Loucy (cell line): ENCODE measurements around the gene CRYBA2.

ENCODE experiments used
- H2AFZ ChIP-seq: fragments of 200-600 bp; sonication (generic); 2 replicates; pipeline ENCODE4 v1.6.0; 2016; ENCODE audit warnings: antibody characterized with exemption, mild to moderate bottlenecking, low read length, moderate library complexity
- H3F3A ChIP-seq: fragments of 200-600 bp; 2 replicates; pipeline ENCODE4 v1.6.0; 2016; ENCODE audit warnings: antibody characterized with exemption, low read depth, mild to moderate bottlenecking
- H3K27me3 ChIP-seq: fragments of 200-600 bp; sonication (generic); 2 replicates; pipeline ENCODE4 v1.6.1; 2014; ENCODE audit warnings: low read length, mild to moderate bottlenecking; ENCODE audit not compliant: insufficient read depth, poor library complexity, severe bottlenecking
- H3K36me3 ChIP-seq: fragments of 200-600 bp; sonication (generic); 2 replicates; pipeline ENCODE4 v1.6.1; 2016; ENCODE audit warnings: low read length; ENCODE audit not compliant: insufficient read depth
- H3K4me1 ChIP-seq: fragments of 200-600 bp; sonication (generic); 2 replicates; pipeline ENCODE4 v1.5.1; 2014; ENCODE audit warnings: low read length, mild to moderate bottlenecking; ENCODE audit not compliant: insufficient read depth, poor library complexity, severe bottlenecking
- H3K4me2 ChIP-seq: fragments of 200-600 bp; sonication (generic); 2 replicates; pipeline ENCODE4 v1.6.0; 2014; ENCODE audit warnings: antibody characterized with exemption, low read length, low read depth, mild to moderate bottlenecking; ENCODE audit not compliant: poor library complexity, severe bottlenecking
- H3K4me3 ChIP-seq: fragments of 200-600 bp; sonication (generic); 2 replicates; pipeline ENCODE4 v1.5.1; 2014; ENCODE audit warnings: low read length, mild to moderate bottlenecking, mixed read lengths; ENCODE audit not compliant: poor library complexity, severe bottlenecking
- H3K79me2 ChIP-seq: fragments of 200-600 bp; sonication (generic); 2 replicates; pipeline ENCODE4 v1.6.1; 2014; ENCODE audit warnings: low read length; ENCODE audit not compliant: insufficient read depth
- H3K9ac ChIP-seq: fragments of 200-600 bp; sonication (generic); 2 replicates; pipeline ENCODE4 v1.6.0; 2014; ENCODE audit warnings: mild to moderate bottlenecking, low read depth, low read length, moderate library complexity; ENCODE audit not compliant: poor library complexity, severe bottlenecking
- H3K9me2 ChIP-seq: fragments of 200-600 bp; sonication (generic); replicated peaks from 2 replicates; pipeline ENCODE4 v1.6.1; 2016; ENCODE audit warnings: low read depth, low read length, mixed read lengths
- H3K9me3 ChIP-seq: fragments of 200-600 bp; sonication (generic); 2 replicates; pipeline ENCODE4 v1.6.1; 2014; ENCODE audit warnings: mild to moderate bottlenecking, antibody characterized with exemption, low read length, low read depth; ENCODE audit not compliant: insufficient read depth
- H4K20me1 ChIP-seq: fragments of 200-600 bp; sonication (generic); 2 replicates; pipeline ENCODE4 v1.6.0; 2014; ENCODE audit warnings: antibody characterized with exemption, low read length, mild to moderate bottlenecking; ENCODE audit not compliant: insufficient read depth, poor library complexity, severe bottlenecking
- CTCF ChIP-seq: fragments of 200-600 bp; sonication (generic); conservative IDR thresholded peaks from 2 replicates; pipeline ENCODE4 v1.5.1; 2014; ENCODE audit warnings: mild to moderate bottlenecking, antibody characterized with exemption, low read length
- EZH2phosphoT487 ChIP-seq: fragments of 200-600 bp; IDR thresholded peaks from 2 replicates; pipeline ENCODE4 v1.6.1; 2018; ENCODE audit warnings: antibody characterized with exemption, mild to moderate bottlenecking, moderate library complexity, borderline replicate concordance

The CRYBA2 gene

GRCh38 chr2:219025637-219026585, 32.7 kb upstream of the CRYBA2 start:
- Histone ChIP-seq H3K9me2 (no peaks in the 10 kb centered on the region), H3K9ac (no peak overlapping the region), H3K4me2 (no peak overlapping the region), H3K9me3 (no peaks in the 10 kb centered on the region), H3K4me1 (no peaks in the 10 kb centered on the region), H3K4me3 (no peak overlapping the region), H3F3A (no peaks in the 10 kb centered on the region), H4K20me1 (no peaks in the 10 kb centered on the region), H3K36me3 (no peaks in the 10 kb centered on the region), H3K79me2 (no peaks in the 10 kb centered on the region), H2AFZ (no peak overlapping the region), H3K27me3 (no peaks in the 10 kb centered on the region)
- TF ChIP-seq EZH2phosphoT487 (no peak), CTCF (no peak)

GRCh38 chr2:219024059-219024458, 30.8 kb upstream of the CRYBA2 start:
- no peaks in the 10 kb centered on the region for H3K9me3 ChIP-seq
- H3K36me3 ChIP-seq: no peaks in the 10 kb centered on the region
- no peak overlapping the region for H3K9ac ChIP-seq
- no peaks in the 10 kb centered on the region for H3K79me2 ChIP-seq
- H3K27me3 ChIP-seq: no peaks in the 10 kb centered on the region
- H3F3A ChIP-seq: no peaks in the 10 kb centered on the region
- no peak overlapping the region for H2AFZ ChIP-seq
- H3K9me2 ChIP-seq: no peaks in the 10 kb centered on the region
- no peak for TF ChIP-seq EZH2phosphoT487
- no peak for TF ChIP-seq CTCF
- no peaks in the 10 kb centered on the region for H3K4me1 ChIP-seq
- H3K4me3 ChIP-seq: no peak overlapping the region
- no peak overlapping the region for H3K4me2 ChIP-seq
- H4K20me1 ChIP-seq: no peaks in the 10 kb centered on the region

- no peak overlapping the region for H2AFZ ChIP-seq
- no peaks in the 10 kb centered on the region for H3K36me3 ChIP-seq
- H3F3A ChIP-seq: no peaks in the 10 kb centered on the region
- no peak overlapping the region for H3K4me2 ChIP-seq
- no peaks in the 10 kb centered on the region for H3K9me2 ChIP-seq
- no peaks in the 10 kb centered on the region for H3K27me3 ChIP-seq
- H3K79me2 ChIP-seq: no peaks in the 10 kb centered on the region
- no peaks in the 10 kb centered on the region for H3K4me1 ChIP-seq
- H3K4me3 ChIP-seq: no peak overlapping the region
- H4K20me1 ChIP-seq: no peaks in the 10 kb centered on the region
- TF ChIP-seq EZH2phosphoT487: no peak
- TF ChIP-seq CTCF: no peak
- H3K9ac ChIP-seq: no peak overlapping the region
- no peaks in the 10 kb centered on the region for H3K9me3 ChIP-seq
These were observed 29.9 kb upstream of the CRYBA2 start for GRCh38 chr2:219023045-219023605.
